ENCODE data around the gene TMEM239. TPM values are rescaled to one million over a fixed set of nuclear protein-coding genes. Genes with fewer than 3 reads are reported as not detected.

Gene TMEM239
- under 0.01 TPM in 1 of 2 replicates, not detected in the other for total RNA-seq

GRCh38 chr20:2816030-2816582 is at the start of gene TMEM239:
Gene TMEM239, plus strand, starts transcription at chr20:2816364. Its CDS starts 191 bp downstream, at chr20:2816555.

GRCh38 chr20:2800521-2801285 is 15.5 kb upstream of the TMEM239 start, which contains the start of gene CPXM1:
Gene CPXM1, minus strand, starts transcription at chr20:2800627. Its CDS starts 55 bp downstream, at chr20:2800572.

GRCh38 chr20:2814587-2815051 is 1.5 kb upstream of the TMEM239 start, which contains the start of gene C20orf141:
Gene C20orf141, plus strand, starts transcription at chr20:2814987. Its CDS starts 198 bp downstream, at chr20:2815185.

GRCh38 chr20:2840138-2840966 is 24.2 kb downstream of the TMEM239 start, which contains the start of the genes PCED1A and VPS16:
Gene PCED1A, minus strand, starts transcription at chr20:2840655. Its CDS starts 743 bp downstream, at chr20:2839912.
Gene VPS16, plus strand, starts transcription at chr20:2840745. Its CDS starts 30 bp downstream, at chr20:2840775.

Other genes with a start within 250 kb of the TMEM239 start
- gene NOP56, start 163.7 kb upstream of the TMEM239 start, total RNA-seq = 173 and 243 TPM in 2 replicates
- gene IDH3B, start 152.1 kb upstream of the TMEM239 start, total RNA-seq = 72.0 and 96.2 TPM in 2 replicates
- 0.37 TPM in 1 of 2 replicates, not detected in the other for gene EBF4, start 123.6 kb upstream of the TMEM239 start, total RNA-seq
- gene CPXM1, start 15.7 kb upstream of the TMEM239 start, total RNA-seq = 2.2 and 2.3 TPM in 2 replicates
- gene C20orf141, start 1.4 kb upstream of the TMEM239 start, total RNA-seq = 0.37 TPM in 1 of 2 replicates, not detected in the other
- gene PCED1A, start 24.3 kb downstream of the TMEM239 start, total RNA-seq = 19.0 and 27.9 TPM in 2 replicates
- 44.4 and 54.4 TPM in 2 replicates for gene VPS16, start 24.4 kb downstream of the TMEM239 start, total RNA-seq
- 47.0 and 50.8 TPM in 2 replicates for gene PTPRA, start 57.1 kb downstream of the TMEM239 start, total RNA-seq
- gene GNRH2, start 227.3 kb downstream of the TMEM239 start, total RNA-seq = 1.1 and 1.2 TPM in 2 replicates
- gene MRPS26, start 229.7 kb downstream of the TMEM239 start, total RNA-seq = 31.1 and 38.9 TPM in 2 replicates